GM18907 (cell line): ENCODE measurements around the gene FKBP8.

Source experiments
- ATAC-seq: cut with Tn5 transposase; IDR thresholded peaks from one replicate; pipeline ENCODE4 v1.9.1; 2021; ENCODE audit warnings: mild to moderate bottlenecking, moderate library complexity; ENCODE audit not compliant: unreplicated experiment

FKBP8 gene

GRCh38 chr19:18503971-18504885 lies 39.1 kb downstream of the FKBP8 start:
- ATAC-seq, result peak; percentile 64

- no peak for ATAC-seq
Measured at GRCh38 chr19:18503337-18503970, 39.9 kb downstream of the FKBP8 start.

- no peak for ATAC-seq
Measured at GRCh38 chr19:18502638-18503294, 40.6 kb downstream of the FKBP8 start.

GRCh38 chr19:18502246-18502637 lies 41.1 kb downstream of the FKBP8 start:
- ATAC-seq, result no peak

GRCh38 chr19:18501832-18502231 lies 41.5 kb downstream of the FKBP8 start:
- no peak for ATAC-seq

- ATAC-seq, result no peak
Measured at GRCh38 chr19:18501351-18501750, 42.0 kb downstream of the FKBP8 start.

- ATAC-seq, result no peak
Measured at GRCh38 chr19:18500799-18501198, 42.6 kb downstream of the FKBP8 start.

GRCh38 chr19:18500376-18500775 lies 43.0 kb downstream of the FKBP8 start:
- ATAC-seq, result no peak

GRCh38 chr19:18499055-18499775 lies 44.2 kb downstream of the FKBP8 start:
- ATAC-seq, result no peak

- no peak for ATAC-seq
Measured at GRCh38 chr19:18496980-18497256, 46.5 kb downstream of the FKBP8 start.

- no peak for ATAC-seq
Measured at GRCh38 chr19:18496167-18496979, 47.0 kb downstream of the FKBP8 start.

- no peak for ATAC-seq
Measured at GRCh38 chr19:18495204-18495911, 48.0 kb downstream of the FKBP8 start.

GRCh38 chr19:18494267-18494607 lies 49.1 kb downstream of the FKBP8 start:
- ATAC-seq, result no peak

GRCh38 chr19:18493440-18494266 lies 49.7 kb downstream of the FKBP8 start:
- no peak for ATAC-seq

- no peak for ATAC-seq
Measured at GRCh38 chr19:18491995-18492953, 51.1 kb downstream of the FKBP8 start.

GRCh38 chr19:18490728-18491127 lies 52.6 kb downstream of the FKBP8 start:
- ATAC-seq, result no peak

- ATAC-seq, result no peak
Measured at GRCh38 chr19:18489627-18490184, 53.7 kb downstream of the FKBP8 start.
